GM12875 (cell line): ENCODE results near the gene COMT.

ENCODE experiments used
- H3K4me3 ChIP-seq: one replicate; pipeline ENCODE4 v1.5.1; 2011; ENCODE audit warnings: low read depth, low read length, control low read depth
- CTCF ChIP-seq: IDR thresholded peaks from 2 replicates; pipeline ENCODE4 v1.5.1; 2011; ENCODE audit warnings: low read depth, mild to moderate bottlenecking, control low read depth, inconsistent platforms, low read length, moderate library complexity, borderline replicate concordance; ENCODE audit not compliant: insufficient read depth

COMT gene

GRCh38 chr22:19992481-19992911 lies 50.9 kb downstream of the COMT start:
- no peak overlapping the region for H3K4me3 ChIP-seq
- no peak for TF ChIP-seq CTCF

GRCh38 chr22:19992921-19993355 lies 51.4 kb downstream of the COMT start:
- H3K4me3 ChIP-seq, result no peak overlapping the region
- no peak for TF ChIP-seq CTCF

- H3K4me3 ChIP-seq, result no peak overlapping the region
- no peak for TF ChIP-seq CTCF
These were observed 52.4 kb downstream of the COMT start for GRCh38 chr22:19993926-19994325.

GRCh38 chr22:19994851-19995610 lies 53.5 kb downstream of the COMT start:
- TF ChIP-seq CTCF, result no peak
- H3K4me3 ChIP-seq, result no peak overlapping the region

GRCh38 chr22:19995611-19996339 lies 54.2 kb downstream of the COMT start:
- H3K4me3 ChIP-seq, result no peak overlapping the region
- TF ChIP-seq CTCF, result no peak

GRCh38 chr22:19996694-19997384 lies 55.3 kb downstream of the COMT start:
- TF ChIP-seq CTCF, result no peak
- H3K4me3 ChIP-seq, result no peak overlapping the region
